ENCODE data around the gene PKD1L1.

DNA sequence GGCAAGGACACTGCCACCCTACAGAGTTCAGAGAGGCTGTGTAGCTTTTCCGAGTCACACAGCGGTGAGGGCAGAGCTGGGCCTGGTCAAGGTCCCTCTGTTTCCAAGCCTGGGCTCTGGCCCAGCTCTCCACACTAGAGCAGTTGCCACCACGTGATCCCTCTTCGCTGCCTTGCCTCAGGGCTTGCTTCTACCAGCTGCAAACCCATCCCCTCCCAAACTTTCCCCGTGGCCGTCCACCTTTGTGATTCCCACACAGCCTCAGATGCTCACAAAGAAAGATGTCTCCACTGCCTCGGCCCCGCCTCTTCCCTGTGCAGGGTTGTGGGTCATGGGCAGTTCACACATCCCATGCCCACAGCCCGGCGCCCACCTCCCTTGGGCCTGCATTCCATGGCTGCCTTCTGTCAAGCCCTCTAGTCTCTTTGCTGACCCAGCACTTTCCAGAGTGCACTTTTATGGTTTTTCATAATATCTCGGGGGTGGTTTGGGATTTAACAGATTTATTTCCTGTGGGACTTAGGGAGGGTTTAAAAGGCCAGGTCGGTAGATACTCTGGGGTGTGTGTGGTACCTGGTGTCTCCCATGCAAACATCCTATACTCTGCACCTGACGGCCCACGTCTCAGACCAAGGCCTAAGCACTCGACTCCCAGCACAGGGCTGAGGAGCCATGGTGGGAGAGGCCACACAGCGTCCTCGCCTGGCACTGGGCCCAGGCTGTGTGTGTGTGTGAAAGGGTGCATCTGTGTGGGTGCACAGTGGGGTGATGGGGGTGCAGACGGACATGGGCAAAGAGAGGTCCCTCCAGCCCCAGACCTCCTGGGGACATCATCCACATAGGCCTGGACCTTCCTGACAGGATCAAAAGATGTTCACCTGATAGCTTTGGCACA lies 59.6 kb downstream of the PKD1L1 start:
- TF ChIP-seq EP300 (IDR thresholded peaks at IDR 0.05) (no peak), POLR2A (IDR thresholded peaks at IDR 0.05) (no peak)
